ENCODE data around the gene RHOT1. TPM values are rescaled to one million over a fixed set of nuclear protein-coding genes. Genes with fewer than 3 reads are reported as not detected.

The RHOT1 gene
- total RNA-seq, 1 experiment from 2014 or later, result 24.4 TPM

DNA sequence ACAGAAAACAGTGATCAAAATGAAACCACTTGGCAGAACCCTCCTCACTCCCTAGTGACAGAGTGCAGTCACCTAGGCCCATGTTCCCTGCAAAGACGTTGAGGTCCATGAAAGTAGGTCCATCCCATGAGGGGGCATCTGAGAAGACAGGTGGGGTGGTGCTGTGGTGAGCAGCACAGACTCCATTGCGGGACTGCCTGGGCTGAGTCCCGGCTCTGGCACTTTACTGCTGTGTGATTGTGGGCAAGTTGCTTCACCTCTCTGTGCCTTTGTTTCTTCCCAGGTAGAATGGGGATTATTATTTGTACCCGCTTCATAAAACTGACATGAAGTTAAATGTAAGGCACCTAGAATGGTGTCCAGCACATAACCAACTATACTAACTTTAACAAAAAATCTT lies 23.5 kb upstream of the RHOT1 start:
- no CpG with 5 or more reads among the region's 4 CpGs for WGBS (ENCODE audit: extremely low coverage, insufficient read length, low lambda C conversion rate)
- H3K4me3 Mint-ChIP-seq, result no peak overlapping the region
- Histone ChIP-seq H3K4me2 (ENCODE audit: insufficient read depth, insufficient read length, low read length) (no peak overlapping the region), H3K56ac (ENCODE audit: insufficient read length, low read depth, low read length) (no peak overlapping the region), H2BK5ac (ENCODE audit: insufficient read length, low read length) (no peak overlapping the region), H3K23me2 (ENCODE audit: insufficient read length, low read depth, low read length, poor library complexity, severe bottlenecking) (no peaks in the 10 kb centered on the region), H3K23ac (ENCODE audit: insufficient read length, low read depth, low read length) (no peak overlapping the region), H3K18ac (ENCODE audit: insufficient read length, low read depth, low read length) (no peak overlapping the region), H3K79me2 (ENCODE audit: insufficient read depth, low read length) (no peaks in the 10 kb centered on the region), H4K8ac (replicated peaks; ENCODE audit: insufficient read length, low read depth, low read length) (no peak overlapping the region), H3K14ac (ENCODE audit: insufficient read depth, low read length) (no peak overlapping the region), H3K4me1 (ENCODE audit: insufficient read depth, low read length) (no peaks in the 10 kb centered on the region), H3T11ph (ENCODE audit: low read length) (no peak overlapping the region), H3K79me1 (ENCODE audit: insufficient read depth, low read depth, low read length, poor library complexity, severe bottlenecking) (no peaks in the 10 kb centered on the region), H3K27me3 (ENCODE audit: insufficient read depth, low read length) (no peaks in the 10 kb centered on the region), H2BK20ac (ENCODE audit: low read depth, low read length, poor library complexity, severe bottlenecking) (no peak overlapping the region), H2BK120ac (ENCODE audit: low read depth, low read length, poor library complexity, severe bottlenecking) (no peak overlapping the region), H2AFZ (ENCODE audit: low read length) (no peak overlapping the region), H4K5ac (ENCODE audit: insufficient read length, low read depth, low read length) (no peak overlapping the region), H4K91ac (ENCODE audit: insufficient read length, low read depth, low read length) (no peak overlapping the region), H2BK12ac (ENCODE audit: insufficient read length, low read depth, low read length) (no peak overlapping the region), H3K4ac (ENCODE audit: low read depth, low read length) (no peak overlapping the region), H3K9me3 (ENCODE audit: control insufficient read depth, low read depth, low read length) (no peaks in the 10 kb centered on the region), H3K27ac (ENCODE audit: insufficient read length, low read depth, low read length) (no peak overlapping the region), H2AK5ac (ENCODE audit: insufficient read length, low read length) (no peak overlapping the region), H2BK15ac (ENCODE audit: low read depth, low read length) (no peak overlapping the region), H3K9ac (ENCODE audit: extremely low read depth, insufficient read length, low read length) (no peak overlapping the region), H4K20me1 (ENCODE audit: control insufficient read depth, insufficient read depth, insufficient read length) (no peaks in the 10 kb centered on the region)
- TF ChIP-seq, protein P1, sequence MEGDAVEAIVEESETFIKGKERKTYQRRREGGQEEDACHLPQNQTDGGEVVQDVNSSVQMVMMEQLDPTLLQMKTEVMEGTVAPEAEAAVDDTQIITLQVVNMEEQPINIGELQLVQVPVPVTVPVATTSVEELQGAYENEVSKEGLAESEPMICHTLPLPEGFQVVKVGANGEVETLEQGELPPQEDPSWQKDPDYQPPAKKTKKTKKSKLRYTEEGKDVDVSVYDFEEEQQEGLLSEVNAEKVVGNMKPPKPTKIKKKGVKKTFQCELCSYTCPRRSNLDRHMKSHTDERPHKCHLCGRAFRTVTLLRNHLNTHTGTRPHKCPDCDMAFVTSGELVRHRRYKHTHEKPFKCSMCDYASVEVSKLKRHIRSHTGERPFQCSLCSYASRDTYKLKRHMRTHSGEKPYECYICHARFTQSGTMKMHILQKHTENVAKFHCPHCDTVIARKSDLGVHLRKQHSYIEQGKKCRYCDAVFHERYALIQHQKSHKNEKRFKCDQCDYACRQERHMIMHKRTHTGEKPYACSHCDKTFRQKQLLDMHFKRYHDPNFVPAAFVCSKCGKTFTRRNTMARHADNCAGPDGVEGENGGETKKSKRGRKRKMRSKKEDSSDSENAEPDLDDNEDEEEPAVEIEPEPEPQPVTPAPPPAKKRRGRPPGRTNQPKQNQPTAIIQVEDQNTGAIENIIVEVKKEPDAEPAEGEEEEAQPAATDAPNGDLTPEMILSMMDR (conservative IDR thresholded peaks at IDR 0.05), result no peak
- no peaks in the 10 kb centered on the region; the same call in 1 of the 2 replicates for H3K27me3 Mint-ChIP-seq (ENCODE audit: low read depth)
- no peak for DNase-seq
- no peak overlapping the region for H3K27ac Mint-ChIP-seq
- no peaks in the 10 kb centered on the region for H3K9me3 Mint-ChIP-seq
- H3K4me1 Mint-ChIP-seq, result peaks cover 19 to 28% of the 10 kb centered on the region in 2 experiments
- no peaks in the 10 kb centered on the region for H3K36me3 Mint-ChIP-seq (ENCODE audit: insufficient read depth in 1 of 3, low read depth in 3 of 3)

Data from H9 (cell line).